AG04450 (cell line): ENCODE measurements around the gene MEIOB. TPM values are rescaled to one million over a fixed set of nuclear protein-coding genes. Genes with fewer than 3 reads are reported as not detected.
A peak's percentile ranks its signal among the peaks of the same experiment; 100 is the strongest.

Experiments
- CTCF ChIA-PET: fragments of 300-600, 350-600 bp; formaldehyde crosslinking; extraction: SDS; loops from one replicate; lab custom pipeline; 2022; ENCODE audit warnings: antibody characterized with exemption, inconsistent platforms; lab: Charles Lee
- POLR2A ChIA-PET: fragments of 350-600 bp; formaldehyde crosslinking; extraction: SDS; loops from one replicate; lab custom pipeline; 2021; ENCODE audit warnings: antibody characterized with exemption, inconsistent platforms; lab: Yijun Ruan, JAX
- DNase-seq: peaks from one replicate; pipeline ENCODE4 v3.0.0-alpha.2; 2011; ENCODE audit warnings: low read depth, low spot score
- H3K27ac ChIP-seq: one replicate; pipeline ENCODE4 v1.5.1; 2012; ENCODE audit warnings: low read depth, low read length, control low read depth
- H3K27me3 ChIP-seq: one replicate; pipeline ENCODE4 v1.6.0; 2012; ENCODE audit warnings: low read length; ENCODE audit not compliant: control insufficient read depth, insufficient read depth
- H3K4me3 ChIP-seq: 2 replicates; pipeline ENCODE4 v1.5.1; 2011; ENCODE audit warnings: mild to moderate bottlenecking, low read depth, low read length, control low read depth
- H3K9me3 ChIP-seq: 2 replicates; pipeline ENCODE4 v1.5.1; 2012; ENCODE audit warnings: low read length; ENCODE audit not compliant: control insufficient read depth, insufficient read depth
- polyA plus RNA-seq: library from polyadenylated mRNA; depleted of rRNA; stranded (reverse); fragments of >200 nt; gene quantifications from 2 replicates; pipeline ENCODE4 v1.2.3, GENCODE V29; 2011
- TF ChIP-seq, protein P1 (sequence below): IDR thresholded peaks from 2 replicates; pipeline ENCODE4 v1.5.1; 2011; ENCODE audit warnings: low read depth, low read length, control low read depth, inconsistent platforms

MEIOB gene
- polyA plus RNA-seq, 1 experiment, result 0.04 TPM

DNA sequence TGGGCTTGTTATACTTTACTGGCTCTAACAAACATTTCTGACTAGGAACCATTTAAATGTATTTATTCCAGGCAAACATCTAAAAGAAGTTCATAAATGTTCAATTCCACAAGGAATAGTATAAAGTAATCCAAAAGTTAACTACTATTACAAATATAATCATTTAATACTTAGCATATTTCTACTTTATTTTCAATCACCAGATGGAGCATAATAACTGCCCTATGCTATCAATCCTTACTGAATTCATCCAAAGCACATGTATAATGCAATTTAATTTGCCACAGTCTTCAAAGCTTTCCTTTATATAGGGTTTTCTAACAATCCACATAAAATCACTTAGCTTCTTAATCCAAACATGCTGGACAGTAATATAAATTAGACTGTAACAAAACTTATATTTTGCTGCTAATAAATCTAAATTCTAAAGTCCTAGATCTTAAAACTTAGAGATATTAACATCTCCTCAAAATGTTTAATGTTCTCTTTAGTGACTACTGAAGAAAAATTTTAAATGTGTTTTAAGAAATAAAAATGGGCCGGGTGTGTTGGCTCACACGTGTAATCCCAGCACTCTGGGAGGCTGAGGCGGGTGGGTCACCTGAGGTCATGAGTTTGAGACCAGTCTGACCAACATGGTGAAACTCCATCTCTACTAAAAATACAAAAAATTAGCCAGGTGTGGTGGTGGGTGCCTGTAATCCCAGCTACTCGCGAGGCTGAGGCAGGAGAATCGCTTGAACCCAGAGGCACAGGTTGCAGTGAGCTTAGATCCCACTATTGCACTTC is 5.9 kb downstream of the MEIOB start:
- H3K27me3 ChIP-seq, result peaks cover 12% of the 10 kb centered on the region
- CTCF ChIA-PET, result interaction anchor here (0.7 to 8.4 kb wide), 2 partner anchors 8 to 64 kb away, joined by 3 to 83 read pairs; no protein-coding TSS in a partner anchor
- no peaks in the 10 kb centered on the region for H3K9me3 ChIP-seq
- POLR2A ChIA-PET, result no interaction called here
- no peak overlapping the region for H3K4me3 ChIP-seq
- no peak overlapping the region for H3K27ac ChIP-seq
- TF ChIP-seq, protein P1, sequence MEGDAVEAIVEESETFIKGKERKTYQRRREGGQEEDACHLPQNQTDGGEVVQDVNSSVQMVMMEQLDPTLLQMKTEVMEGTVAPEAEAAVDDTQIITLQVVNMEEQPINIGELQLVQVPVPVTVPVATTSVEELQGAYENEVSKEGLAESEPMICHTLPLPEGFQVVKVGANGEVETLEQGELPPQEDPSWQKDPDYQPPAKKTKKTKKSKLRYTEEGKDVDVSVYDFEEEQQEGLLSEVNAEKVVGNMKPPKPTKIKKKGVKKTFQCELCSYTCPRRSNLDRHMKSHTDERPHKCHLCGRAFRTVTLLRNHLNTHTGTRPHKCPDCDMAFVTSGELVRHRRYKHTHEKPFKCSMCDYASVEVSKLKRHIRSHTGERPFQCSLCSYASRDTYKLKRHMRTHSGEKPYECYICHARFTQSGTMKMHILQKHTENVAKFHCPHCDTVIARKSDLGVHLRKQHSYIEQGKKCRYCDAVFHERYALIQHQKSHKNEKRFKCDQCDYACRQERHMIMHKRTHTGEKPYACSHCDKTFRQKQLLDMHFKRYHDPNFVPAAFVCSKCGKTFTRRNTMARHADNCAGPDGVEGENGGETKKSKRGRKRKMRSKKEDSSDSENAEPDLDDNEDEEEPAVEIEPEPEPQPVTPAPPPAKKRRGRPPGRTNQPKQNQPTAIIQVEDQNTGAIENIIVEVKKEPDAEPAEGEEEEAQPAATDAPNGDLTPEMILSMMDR, result no peak
- DNase-seq, result no peak

DNA sequence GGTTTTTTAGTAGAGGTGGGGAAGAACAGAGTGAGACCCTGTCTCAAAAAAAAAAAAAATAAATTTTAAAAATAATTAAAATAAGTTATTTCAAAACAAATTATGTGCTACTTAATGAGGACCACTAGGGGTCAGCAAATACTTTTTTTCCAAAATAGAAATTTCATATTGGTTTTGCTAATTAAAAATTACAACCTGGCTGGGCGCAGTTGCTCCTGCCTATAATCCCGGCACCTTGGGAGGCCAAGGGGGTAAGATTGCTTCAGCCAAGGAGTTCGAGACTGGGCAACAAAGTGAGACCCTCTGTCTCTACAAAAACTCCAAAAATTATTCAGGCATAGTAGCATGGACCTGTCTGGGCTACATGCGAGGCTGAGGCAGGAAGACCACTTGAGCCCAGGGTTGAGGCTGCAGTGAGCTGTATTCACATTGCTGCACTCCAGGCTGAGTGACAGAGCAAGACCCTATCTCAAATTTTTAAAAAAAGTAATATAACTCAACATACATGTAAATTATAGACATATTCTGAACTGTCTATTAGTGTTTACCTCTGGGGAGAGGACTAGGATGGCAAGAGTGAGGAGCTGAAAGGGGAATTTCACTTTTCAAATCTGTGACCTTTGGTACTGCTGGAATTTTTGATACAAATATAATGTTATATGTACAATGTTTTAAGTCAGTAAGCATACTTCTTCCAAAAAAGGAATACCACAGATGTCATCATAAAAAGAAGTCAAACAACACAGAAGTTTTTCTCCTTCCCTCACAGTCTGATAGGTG is 8.1 kb downstream of the MEIOB start:
- ChIA-PET POLR2A (no interaction called here), CTCF (interaction anchor here (0.7 to 8.4 kb wide), 8 partner anchors 13 to 140 kb away, joined by 3 to 83 read pairs (median 4); no protein-coding TSS in a partner anchor)
- no peaks in the 10 kb centered on the region for H3K9me3 ChIP-seq
- H3K27ac ChIP-seq, result no peak overlapping the region
- TF ChIP-seq, protein P1, result peak; percentile 60
- no peak for DNase-seq
- no peak overlapping the region for H3K4me3 ChIP-seq
- peaks cover 25% of the 10 kb centered on the region for H3K27me3 ChIP-seq

DNA sequence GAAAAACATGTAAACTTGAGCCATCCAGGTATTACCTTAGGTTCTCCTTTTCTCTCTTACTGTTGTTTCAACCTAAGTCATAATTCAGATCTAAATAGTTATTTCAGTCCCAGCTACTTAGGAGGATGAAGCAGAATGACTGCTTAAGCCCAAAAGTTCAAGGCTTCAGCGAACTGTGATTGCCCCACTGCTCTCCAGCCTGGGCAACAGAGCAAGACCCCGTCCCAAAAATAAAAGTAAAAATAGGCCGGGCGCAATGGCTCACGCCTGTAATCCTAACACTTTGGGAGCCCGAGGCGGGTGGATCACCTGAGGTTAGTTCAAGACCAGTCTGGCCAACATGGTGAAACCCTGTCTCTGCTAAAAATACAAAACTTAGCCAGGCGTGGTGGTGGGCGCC is 9.6 kb downstream of the MEIOB start:
- TF ChIP-seq, protein P1, result no peak
- CTCF ChIA-PET, result interaction anchor here (0.6 to 8.4 kb wide), 5 partner anchors 12 to 165 kb away, joined by 3 to 83 read pairs (median 4); partner anchors contain the start of gene NHERF2
- Histone ChIP-seq H3K27me3 (peaks cover 32% of the 10 kb centered on the region), H3K9me3 (no peaks in the 10 kb centered on the region), H3K27ac (no peak overlapping the region), H3K4me3 (no peak overlapping the region)
- POLR2A ChIA-PET, result interaction anchor here (0.6 kb wide), 1 partner anchor 214 kb away, joined by 5 read pairs; no protein-coding TSS in a partner anchor
- DNase-seq, result no peak

GRCh38 chr16:1861730-1862129 is 10.2 kb downstream of the MEIOB start:
- POLR2A ChIA-PET, result no interaction called here
- CTCF ChIA-PET, result interaction anchor here (1.1 to 8.4 kb wide), 3 partner anchors 20 to 69 kb away, joined by 3 to 83 read pairs (median 4); no protein-coding TSS in a partner anchor
- TF ChIP-seq, protein P1, result no peak
- Histone ChIP-seq H3K4me3 (no peak overlapping the region), H3K27me3 (peaks cover 38% of the 10 kb centered on the region), H3K9me3 (no peaks in the 10 kb centered on the region), H3K27ac (no peak overlapping the region)
- DNase-seq, result no peak
